GM12878 (cell line): Measurements from ENCODE around the gene ZNRF3. TPM values are rescaled to one million over a fixed set of nuclear protein-coding genes. Genes with fewer than 3 reads are reported as not detected.

Experiments
- ATAC-seq: fragments of 200-7000 bp; cut with Tn5 transposase; 3 replicates; pipeline ENCODE4 v1.9.1; 2020; ENCODE audit warnings: mild to moderate bottlenecking, moderate library complexity
- BruUV-seq: library from RNA; stranded (reverse); fragments of 400-500 nt; replicated peaks from 2 replicates; lab custom pipeline; 2021; lab: Mats Ljungman, UMichigan
- CTCF ChIA-PET: fragments of 300-600 bp; sonication (Branson Sonifier 250); formaldehyde crosslinking; extraction: SDS; loops from one replicate; lab custom pipeline; 2021; ENCODE audit warnings: inconsistent platforms; lab: Yijun Ruan, JAX
- POLR2A ChIA-PET: fragments of 350-600 bp; formaldehyde crosslinking; extraction: SDS; loops from one replicate; lab custom pipeline; 2021; ENCODE audit warnings: inconsistent platforms; lab: Charles Lee
- RAD21 ChIA-PET: fragments of 300-600 bp; sonication (Branson Sonifier 250); formaldehyde crosslinking; loops from one replicate; lab custom pipeline; 2023; ENCODE audit warnings: antibody characterized with exemption; ENCODE audit not compliant: unreplicated experiment; lab: Charles Lee
- SMC1A ChIA-PET: fragments of 300-600 bp; sonication (Branson Sonifier 250); formaldehyde crosslinking; loops from one replicate; lab custom pipeline; 2023; ENCODE audit not compliant: unreplicated experiment, uncharacterized antibody; lab: Charles Lee
- DNase-seq: peaks from one replicate; pipeline ENCODE4 v3.0.0-alpha.2; 2011; ENCODE audit warnings: low read depth, low spot score
- FAIRE-seq: peaks from 3 replicates; lab custom pipeline; 2011; peaks lifted over from hg19 to GRCh38; lab: Jason Lieb, UNC
- H2AFZ ChIP-seq: 2 replicates; pipeline ENCODE4 v1.6.0; 2011; ENCODE audit warnings: low read depth, low read length, control low read depth; ENCODE audit not compliant: control insufficient read depth
- H3K27ac ChIP-seq: 2 replicates; pipeline ENCODE4 v1.5.1; 2011; ENCODE audit warnings: control low read depth; ENCODE audit not compliant: control insufficient read depth, insufficient read depth
- H3K27me3 ChIP-seq, 2 experiments: replicated peaks in 1 of 2; 2 replicates each; pipeline versions ENCODE4 v1.6.0 to v1.6.1; 2011; ENCODE audit warnings: low read length in 1 of 2; ENCODE audit not compliant: control insufficient read depth in 2 of 2, insufficient read depth in 2 of 2
- H3K36me3 ChIP-seq, 2 experiments: 2 replicates each; pipeline ENCODE4 v1.5.1; 2011; ENCODE audit warnings: low read length in 1 of 2; ENCODE audit not compliant: control insufficient read depth in 2 of 2, insufficient read depth in 2 of 2
- H3K4me1 ChIP-seq: 2 replicates; pipeline ENCODE4 v1.6.1; 2011; ENCODE audit warnings: mild to moderate bottlenecking, low read length, moderate library complexity, mixed read lengths; ENCODE audit not compliant: control insufficient read depth, insufficient read depth
- H3K4me2 ChIP-seq: 2 replicates; pipeline ENCODE4 v1.6.0; 2011; ENCODE audit warnings: control low read depth; ENCODE audit not compliant: control insufficient read depth, insufficient read depth
- H3K4me3 ChIP-seq: fragments of 200-600 bp; sonication (generic); 2 replicates; pipeline ENCODE4 v1.5.1; 2016
- H3K79me2 ChIP-seq: 2 replicates; pipeline ENCODE4 v1.6.0; 2011; ENCODE audit warnings: low read length; ENCODE audit not compliant: control insufficient read depth, insufficient read depth
- H3K9ac ChIP-seq: 2 replicates; pipeline ENCODE4 v1.8.0; 2011; ENCODE audit warnings: low read length, control low read depth, mixed read lengths; ENCODE audit not compliant: control insufficient read depth, insufficient read depth
- H3K9me3 ChIP-seq: replicated peaks from 3 replicates; pipeline ENCODE4 v1.5.1; 2011; ENCODE audit warnings: mild to moderate bottlenecking, low read length; ENCODE audit not compliant: control insufficient read depth, insufficient read depth
- H4K20me1 ChIP-seq: 2 replicates; pipeline ENCODE4 v1.6.0; 2011; ENCODE audit not compliant: control insufficient read depth, insufficient read depth
- CREM ChIP-seq: IDR thresholded peaks from 2 replicates; pipeline ENCODE4 v1.6.1; 2014; ENCODE audit warnings: antibody characterized with exemption, low read depth
- HDGF ChIP-seq: fragments of 450-650 bp; IDR thresholded peaks from 2 replicates; pipeline ENCODE4 v1.6.1; 2016; ENCODE audit warnings: antibody characterized with exemption
- NR2F1 ChIP-seq: fragments of 450-650 bp; conservative IDR thresholded peaks from 2 replicates; pipeline ENCODE4 v1.6.1; 2017; ENCODE audit warnings: mild to moderate bottlenecking
- PAX5 ChIP-seq: IDR thresholded peaks from 2 replicates; pipeline ENCODE4 v1.6.1; 2011; ENCODE audit warnings: low read depth, low read length, borderline replicate concordance
- PML ChIP-seq: IDR thresholded peaks from 2 replicates; pipeline ENCODE4 v1.6.1; 2012; ENCODE audit warnings: low read length, inconsistent platforms
- POLR2AphosphoS5 ChIP-seq: IDR thresholded peaks from 2 replicates; pipeline ENCODE4 v1.6.1; 2011; ENCODE audit warnings: mild to moderate bottlenecking, low read length, inconsistent platforms
- RB1 ChIP-seq: fragments of 450-650 bp; formaldehyde crosslinking; IDR thresholded peaks from 2 replicates; pipeline ENCODE4 v1.6.1; 2017; ENCODE audit warnings: mild to moderate bottlenecking, borderline replicate concordance
- RBBP5 ChIP-seq: fragments of 200-600 bp; sonication (generic); conservative IDR thresholded peaks from 2 replicates; pipeline ENCODE4 v1.6.1; 2016
- SMAD1 ChIP-seq: fragments of 450-650 bp; IDR thresholded peaks from 2 replicates; pipeline ENCODE4 v1.6.1; 2018; ENCODE audit warnings: mild to moderate bottlenecking, low read depth; ENCODE audit not compliant: partially characterized antibody
- SPI1 ChIP-seq: IDR thresholded peaks from 2 replicates; pipeline ENCODE4 v1.6.1; 2011; ENCODE audit warnings: low read depth, mild to moderate bottlenecking, low read length, moderate library complexity, borderline replicate concordance; ENCODE audit not compliant: insufficient read depth
- STAT1 ChIP-seq: fragments of 450-650 bp; conservative IDR thresholded peaks from 2 replicates; pipeline ENCODE4 v1.6.1; 2014; ENCODE audit warnings: antibody characterized with exemption, mild to moderate bottlenecking
- TCF12 ChIP-seq: IDR thresholded peaks from 2 replicates; pipeline ENCODE4 v1.6.1; 2011; ENCODE audit warnings: low read depth, mild to moderate bottlenecking, low read length
- WGBS: methylation state at CpG from one replicate; pipeline ENCODE4 v1.1.6; 2016; ENCODE audit warnings: low lambda C conversion rate; ENCODE audit not compliant: insufficient replicate concordance, insufficient coverage; ENCODE audit errors: missing lambda C conversion rate; 5-methylcytosine and 5-hydroxymethylcytosine counted together
- in situ Hi-C: fragments of 300-500 bp; cut with MboI; formaldehyde crosslinking; loops from 9 replicates; pipeline ENCODE4 v1.14.3; 2018; ENCODE audit warnings: mixed read lengths
- intact Hi-C: fragments of 100-400 bp; cut with micrococcal nuclease; formaldehyde crosslinking; loops from one replicate; pipeline ENCODE4 v1.14.2; 2022; ENCODE audit not compliant: unreplicated experiment
- polyA plus RNA-seq, 11 experiments: library from polyadenylated mRNA; depleted of rRNA in 4 of 11; unstranded in 6 of 11; stranded (reverse) in 5 of 11; fragments of >200 nt; fragmentation: Nextera tagmentation in 4 of 11; fragmentation: Illumina TruSeq in 1 of 11; extraction: Ambion mirVana in 4 of 11; extraction: Trizol in 1 of 11; gene quantifications; 1 replicate in 1 of 11; 2 replicates in 10 of 11; pipeline versions ENCODE4 v1.2.1 to v1.2.3, GENCODE V29; 2011 to 2016; ENCODE audit warnings: inconsistent platforms in 2 of 11, missing spikeins in 2 of 11, low read depth in 1 of 11
- total RNA-seq, 4 experiments: library from RNA; depleted of rRNA in 3 of 4; stranded (reverse); fragments of >200 nt in 3 of 4; fragmentation: Illumina TruSeq in 1 of 4; extraction: Trizol in 1 of 4; gene quantifications; 2 replicates each; pipeline versions ENCODE4 v1.2.1 to v1.2.3, GENCODE V29; 2013 to 2021
- TF ChIP-seq, protein P1 (sequence below): fragments of 450-650 bp; formaldehyde crosslinking; IDR thresholded peaks from 2 replicates; pipeline ENCODE4 v1.5.0; 2022; ENCODE audit warnings: mild to moderate bottlenecking, missing genetic modification characterization
- TF ChIP-seq, protein P2 (sequence below): fragments of 450-650 bp; IDR thresholded peaks from 2 replicates; pipeline ENCODE4 v1.6.1; 2014; ENCODE audit warnings: mild to moderate bottlenecking

ZNRF3 gene
- total and polyA plus RNA-seq, 10 of the 15 experiments (the other 5 are each of a cell fraction or from before 2014, with no cell fraction given) = 0.05 to 2.4 (median 0.46) TPM

DNA sequence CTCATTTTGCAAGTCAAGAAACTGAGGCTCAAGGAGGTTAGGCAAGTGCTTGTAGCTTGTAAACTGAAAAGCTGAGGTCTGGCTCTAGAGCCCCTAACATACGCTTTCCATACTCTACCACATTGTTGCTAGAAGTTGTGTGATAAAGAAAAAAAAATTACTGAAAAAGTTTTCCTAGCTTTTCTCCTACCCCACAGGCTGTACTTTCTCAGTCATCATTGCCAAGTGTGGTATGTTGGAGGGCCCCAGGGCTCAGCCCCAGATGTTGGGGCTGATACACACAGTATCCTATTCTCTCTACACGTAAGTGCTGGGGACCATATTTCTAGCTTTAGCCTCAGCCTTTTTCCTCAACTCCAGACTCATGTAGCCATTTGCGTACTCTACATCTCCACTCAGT is 205.4 kb downstream of the ZNRF3 start:
- Histone ChIP-seq H3K27ac (no peak overlapping the region), H3K36me3 (no peaks in the 10 kb centered on the region), H3K4me3 (no peak overlapping the region), H3K9ac (no peak overlapping the region), H3K4me2 (no peak overlapping the region), H2AFZ (no peak overlapping the region), H3K79me2 (no peaks in the 10 kb centered on the region), H3K9me3 (no peaks in the 10 kb centered on the region), H3K27me3 (no peaks in the 10 kb centered on the region), H4K20me1 (no peaks in the 10 kb centered on the region), H3K4me1 (0 out of 2 replicates have a peak, but pooled peaks cover 2% of the 10 kb centered on the region)
- BruUV-seq = no TSS peak
- 75% methylated on average over 3 of the region's 3 CpGs for WGBS
- POLR2A ChIA-PET = interaction anchor here (1.1 kb wide), 1 partner anchor 54 kb away, joined by 3 read pairs; no protein-coding TSS in a partner anchor
- SMC1A ChIA-PET = no interaction called here
- DNase-seq (no peak), FAIRE-seq (no peak), ATAC-seq (no peak)
- intact Hi-C loops = no loop called here
- TF ChIP-seq RBBP5 (no peak), SMAD1 (no peak), HDGF (no peak), SPI1 (no peak), POLR2AphosphoS5 (no peak), NR2F1 (no peak), PML (no peak), STAT1 (no peak), CREM (no peak), TCF12 (no peak), PAX5 (no peak), RB1 (no peak)
- TF ChIP-seq, protein P1, sequence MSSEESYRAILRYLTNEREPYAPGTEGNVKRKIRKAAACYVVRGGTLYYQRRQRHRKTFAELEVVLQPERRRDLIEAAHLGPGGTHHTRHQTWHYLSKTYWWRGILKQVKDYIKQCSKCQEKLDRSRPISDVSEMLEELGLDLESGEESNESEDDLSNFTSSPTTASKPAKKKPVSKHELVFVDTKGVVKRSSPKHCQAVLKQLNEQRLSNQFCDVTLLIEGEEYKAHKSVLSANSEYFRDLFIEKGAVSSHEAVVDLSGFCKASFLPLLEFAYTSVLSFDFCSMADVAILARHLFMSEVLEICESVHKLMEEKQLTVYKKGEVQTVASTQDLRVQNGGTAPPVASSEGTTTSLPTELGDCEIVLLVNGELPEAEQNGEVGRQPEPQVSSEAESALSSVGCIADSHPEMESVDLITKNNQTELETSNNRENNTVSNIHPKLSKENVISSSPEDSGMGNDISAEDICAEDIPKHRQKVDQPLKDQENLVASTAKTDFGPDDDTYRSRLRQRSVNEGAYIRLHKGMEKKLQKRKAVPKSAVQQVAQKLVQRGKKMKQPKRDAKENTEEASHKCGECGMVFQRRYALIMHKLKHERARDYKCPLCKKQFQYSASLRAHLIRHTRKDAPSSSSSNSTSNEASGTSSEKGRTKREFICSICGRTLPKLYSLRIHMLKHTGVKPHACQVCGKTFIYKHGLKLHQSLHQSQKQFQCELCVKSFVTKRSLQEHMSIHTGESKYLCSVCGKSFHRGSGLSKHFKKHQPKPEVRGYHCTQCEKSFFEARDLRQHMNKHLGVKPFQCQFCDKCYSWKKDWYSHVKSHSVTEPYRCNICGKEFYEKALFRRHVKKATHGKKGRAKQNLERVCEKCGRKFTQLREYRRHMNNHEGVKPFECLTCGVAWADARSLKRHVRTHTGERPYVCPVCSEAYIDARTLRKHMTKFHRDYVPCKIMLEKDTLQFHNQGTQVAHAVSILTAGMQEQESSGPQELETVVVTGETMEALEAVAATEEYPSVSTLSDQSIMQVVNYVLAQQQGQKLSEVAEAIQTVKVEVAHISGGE (CRISPR knock-in tag) = no peak
- TF ChIP-seq, protein P2, sequence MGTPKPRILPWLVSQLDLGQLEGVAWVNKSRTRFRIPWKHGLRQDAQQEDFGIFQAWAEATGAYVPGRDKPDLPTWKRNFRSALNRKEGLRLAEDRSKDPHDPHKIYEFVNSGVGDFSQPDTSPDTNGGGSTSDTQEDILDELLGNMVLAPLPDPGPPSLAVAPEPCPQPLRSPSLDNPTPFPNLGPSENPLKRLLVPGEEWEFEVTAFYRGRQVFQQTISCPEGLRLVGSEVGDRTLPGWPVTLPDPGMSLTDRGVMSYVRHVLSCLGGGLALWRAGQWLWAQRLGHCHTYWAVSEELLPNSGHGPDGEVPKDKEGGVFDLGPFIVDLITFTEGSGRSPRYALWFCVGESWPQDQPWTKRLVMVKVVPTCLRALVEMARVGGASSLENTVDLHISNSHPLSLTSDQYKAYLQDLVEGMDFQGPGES = no peak
- CTCF ChIA-PET = interaction anchor here (0.6 to 1.3 kb wide), 2 partner anchors 65 to 908 kb away, joined by 3 to 5 read pairs; no protein-coding TSS in a partner anchor
- in situ Hi-C loops = no loop called here
- RAD21 ChIA-PET = interaction anchor here (1.2 kb wide), 1 partner anchor 12 kb away, joined by 3 read pairs; no protein-coding TSS in a partner anchor
